K562 treated with DMSO at 1 percent for 4 hours (cell line): ENCODE results near the gene SYT13. TPM values are rescaled to one million over a fixed set of nuclear protein-coding genes. Genes with fewer than 3 reads are reported as not detected.

ENCODE experiments used
- total RNA-seq: library from RNA; unstranded; fragments of 300-600 nt; gene quantifications from 2 replicates; pipeline ENCODE4 v1.2.3, GENCODE V29; 2022; ENCODE audit not compliant: insufficient read depth

The SYT13 gene
- total RNA-seq = not detected in 2 replicates

DNA sequence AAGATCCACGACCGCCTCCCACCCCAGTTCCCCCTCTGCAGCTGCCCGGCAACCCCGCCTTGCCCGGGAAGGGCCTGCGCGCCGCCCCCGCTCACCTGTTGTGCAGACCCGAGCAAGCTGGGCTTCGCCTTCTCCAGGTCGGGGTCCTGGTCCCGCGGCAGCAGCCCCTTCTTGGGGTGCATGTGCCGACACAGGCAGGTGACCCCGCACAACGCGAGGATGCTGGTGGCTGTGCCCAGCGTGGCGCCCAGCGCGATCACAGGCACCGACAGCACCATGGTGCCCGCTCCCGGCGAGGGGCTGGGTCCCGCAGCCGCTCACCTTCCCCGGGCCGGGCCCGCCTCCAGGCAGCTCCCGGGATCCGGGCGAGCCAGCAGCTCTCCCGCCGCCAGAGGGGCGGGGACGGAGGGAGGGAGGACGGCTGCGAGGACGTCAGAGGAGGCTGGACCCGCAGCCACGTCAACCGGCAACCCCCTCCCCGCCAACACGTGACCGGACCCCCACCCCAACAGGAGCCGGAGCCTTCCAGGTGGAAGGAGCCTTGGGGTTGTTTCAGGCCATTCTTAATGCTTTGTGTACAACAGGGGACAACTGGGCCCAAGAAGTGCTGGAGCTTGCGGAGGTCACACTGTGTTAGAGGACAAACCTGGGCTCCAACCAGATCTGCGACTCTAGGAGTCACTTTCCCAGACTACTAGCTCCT lies at the start of gene SYT13:
Gene SYT13, minus strand, starts transcription at position 412 of the 703 bp plus-strand sequence. Its CDS starts 134 bp downstream, at position 278.

Other genes with a start within 250 kb of the SYT13 start
- gene PRDM11, start 139.7 kb downstream of the SYT13 start, total RNA-seq = 0.91 and 2.0 TPM in 2 replicates